HepG2 (cell line): ENCODE data around the gene CCDC3. TPM values are rescaled to one million over a fixed set of nuclear protein-coding genes. Genes with fewer than 3 reads are reported as not detected.

Source experiments
- ATAC-seq: fragments of 200-7000 bp; cut with Tn5 transposase; 3 replicates; pipeline ENCODE4 v1.9.1; 2020; ENCODE audit warnings: mild to moderate bottlenecking, moderate library complexity
- BruUV-seq: library from RNA; stranded (reverse); fragments of 400-500 nt; replicated peaks from 2 replicates; lab custom pipeline; 2021; lab: Mats Ljungman, UMichigan
- CTCF ChIA-PET: fragments of 300-600 bp; formaldehyde crosslinking; extraction: SDS; loops from one replicate; lab custom pipeline; 2021; ENCODE audit warnings: low total read pairs, inconsistent platforms, low intra/inter-chr PET ratio; lab: Yijun Ruan, JAX
- POLR2A ChIA-PET: fragments of 350-600 bp; sonication (Branson Sonifier 250); formaldehyde crosslinking; loops from one replicate; lab custom pipeline; 2020; ENCODE audit warnings: antibody characterized with exemption, inconsistent platforms; lab: Yijun Ruan, JAX
- DNase-seq: peaks from one replicate; pipeline ENCODE4 v3.0.0-alpha.2; 2015; ENCODE audit warnings: low spot score
- FAIRE-seq: peaks from 3 replicates; lab custom pipeline; 2011; peaks lifted over from hg19 to GRCh38; lab: Jason Lieb, UNC
- H2AFZ ChIP-seq: one replicate; pipeline ENCODE4 v1.6.1; 2011; ENCODE audit warnings: low read length, inconsistent platforms
- H3K27ac ChIP-seq: fragments of 300-600 bp; 3 replicates; pipeline ENCODE4 v1.8.0; 2011; ENCODE audit warnings: mixed run types, mild to moderate bottlenecking, mixed read lengths, low read length, inconsistent platforms; ENCODE audit not compliant: insufficient read depth; ENCODE audit errors: extremely low read length
- H3K27me3 ChIP-seq, 2 experiments: fragments of 200-600 bp in 1 of 2; 2 replicates in 1 of 2; 3 replicates in 1 of 2; pipeline versions ENCODE4 v1.6.0 to v1.8.0; 2011; ENCODE audit warnings: low read length in 2 of 2, mild to moderate bottlenecking in 2 of 2, moderate library complexity in 2 of 2, inconsistent platforms in 1 of 2; ENCODE audit not compliant: insufficient read depth in 2 of 2, control insufficient read depth in 1 of 2
- H3K36me3 ChIP-seq, 2 experiments: fragments of 200-600 bp in 1 of 2; replicated peaks in 1 of 2; 2 replicates in 1 of 2; 3 replicates in 1 of 2; pipeline versions ENCODE4 v1.5.1 to v1.8.0; 2011; ENCODE audit warnings: low read length in 2 of 2, inconsistent platforms in 1 of 2; ENCODE audit not compliant: insufficient read depth in 2 of 2, control insufficient read depth in 1 of 2
- H3K4me1 ChIP-seq: 2 replicates; pipeline ENCODE4 v1.5.1; 2012; ENCODE audit warnings: low read length, inconsistent platforms; ENCODE audit not compliant: insufficient read depth
- H3K4me2 ChIP-seq: 2 replicates; pipeline ENCODE4 v1.6.0; 2011; ENCODE audit warnings: low read depth, low read length, inconsistent platforms
- H3K4me3 ChIP-seq, 3 experiments: fragments of 200-600 bp in 1 of 3; sonication (generic), shearing (Covaris generic) in 1 of 3; replicated peaks in 1 of 3; 2 replicates each; pipeline ENCODE4 v1.5.1; 2011 to 2016; ENCODE audit warnings: low read length in 3 of 3, inconsistent platforms in 2 of 3, low read depth in 2 of 3, mild to moderate bottlenecking in 2 of 3, control low read depth in 1 of 3, mixed read lengths in 1 of 3; ENCODE audit not compliant: insufficient read depth in 1 of 3
- H3K79me2 ChIP-seq: one replicate; pipeline ENCODE4 v1.6.1; 2011; ENCODE audit warnings: low read length, inconsistent platforms; ENCODE audit not compliant: insufficient read depth
- H3K9ac ChIP-seq: 2 replicates; pipeline ENCODE4 v1.6.0; 2011; ENCODE audit warnings: mild to moderate bottlenecking, low read depth, low read length, inconsistent platforms; ENCODE audit not compliant: insufficient read depth
- H3K9me3 ChIP-seq: 2 replicates; pipeline ENCODE4 v1.5.1; 2012; ENCODE audit warnings: mild to moderate bottlenecking, low read length
- H4K20me1 ChIP-seq: 2 replicates; pipeline ENCODE4 v1.6.0; 2011; ENCODE audit warnings: inconsistent platforms, mild to moderate bottlenecking, low read length, moderate library complexity; ENCODE audit not compliant: insufficient read depth
- CBX1 ChIP-seq: IDR thresholded peaks from one replicate; pipeline ENCODE4 v1.6.1; 2016; ENCODE audit warnings: antibody characterized with exemption, low read depth
- CENPT ChIP-seq: sonication (generic); formaldehyde crosslinking; IDR thresholded peaks from 2 replicates; pipeline ENCODE4 v1.8.0; 2022; ENCODE audit warnings: low read depth, mild to moderate bottlenecking, moderate library complexity, missing genetic modification reagents
- FOSL2 ChIP-seq: sonication (generic); formaldehyde crosslinking; IDR thresholded peaks from 2 replicates; pipeline ENCODE4 v1.4.0; 2020; ENCODE audit warnings: missing genetic modification reagents
- GABPB1 ChIP-seq: IDR thresholded peaks from 2 replicates; pipeline ENCODE4 v1.6.1; 2016; ENCODE audit warnings: mild to moderate bottlenecking, missing genetic modification reagents, moderate library complexity, missing compliant biosample characterization
- HMGXB4 ChIP-seq, 2 experiments: sonication (generic) in 1 of 2; formaldehyde crosslinking in 1 of 2; IDR thresholded peaks; 2 replicates each; pipeline versions ENCODE4 v1.4.0 to v1.6.1; 2018 to 2020; ENCODE audit warnings: missing genetic modification reagents in 2 of 2, borderline replicate concordance in 1 of 2, low read depth in 1 of 2, mild to moderate bottlenecking in 1 of 2, missing biosample characterization in 1 of 2
- NFE2 ChIP-seq: sonication (generic); formaldehyde crosslinking; IDR thresholded peaks from 2 replicates; pipeline ENCODE4 v1.4.0; 2020; ENCODE audit warnings: missing genetic modification reagents
- SMC3 ChIP-seq: IDR thresholded peaks from 2 replicates; pipeline ENCODE4 v1.6.1; 2011; ENCODE audit warnings: low read length, improper control_type of control experiment
- UBTF ChIP-seq: sonication (generic); formaldehyde crosslinking; IDR thresholded peaks from 2 replicates; pipeline ENCODE4 v1.4.0; 2020; ENCODE audit warnings: mild to moderate bottlenecking, missing genetic modification reagents
- ZNF124 ChIP-seq: sonication (generic); formaldehyde crosslinking; IDR thresholded peaks from 2 replicates; pipeline ENCODE4 v1.4.0; 2020; ENCODE audit warnings: missing genetic modification reagents
- ZNF143 ChIP-seq: sonication (generic); formaldehyde crosslinking; IDR thresholded peaks from 2 replicates; pipeline ENCODE4 v1.4.0; 2020; ENCODE audit warnings: missing genetic modification reagents
- ZNF274 ChIP-seq: sonication (generic); formaldehyde crosslinking; IDR thresholded peaks from 2 replicates; pipeline ENCODE4 v1.5.1; 2020; ENCODE audit warnings: mild to moderate bottlenecking, missing genetic modification reagents
- ZNF296 ChIP-seq: sonication (generic); formaldehyde crosslinking; conservative IDR thresholded peaks from 2 replicates; pipeline ENCODE4 v1.5.0; 2020; ENCODE audit warnings: mild to moderate bottlenecking, missing genetic modification reagents
- ZNF354B ChIP-seq: sonication (generic); formaldehyde crosslinking; IDR thresholded peaks from 2 replicates; pipeline ENCODE4 v1.8.0; 2022; ENCODE audit warnings: mild to moderate bottlenecking, missing genetic modification reagents
- ZNF543 ChIP-seq: sonication (generic); formaldehyde crosslinking; IDR thresholded peaks from 2 replicates; pipeline ENCODE4 v1.4.0; 2020; ENCODE audit warnings: mild to moderate bottlenecking, missing genetic modification reagents
- ZNF609 ChIP-seq: sonication (generic); formaldehyde crosslinking; IDR thresholded peaks from 2 replicates; pipeline ENCODE4 v1.4.0; 2020; ENCODE audit warnings: mild to moderate bottlenecking, missing genetic modification reagents, borderline replicate concordance
- ZNF660 ChIP-seq: sonication (generic); formaldehyde crosslinking; IDR thresholded peaks from 2 replicates; pipeline ENCODE4 v1.5.1; 2020; ENCODE audit warnings: mild to moderate bottlenecking, low read depth, missing genetic modification reagents, borderline replicate concordance
- ZNF724P ChIP-seq: sonication (generic); formaldehyde crosslinking; IDR thresholded peaks from 2 replicates; pipeline ENCODE4 v1.8.0; 2022; ENCODE audit warnings: missing genetic modification reagents, borderline replicate concordance
- ZSCAN20 ChIP-seq: sonication (generic); formaldehyde crosslinking; IDR thresholded peaks from 2 replicates; pipeline ENCODE4 v1.4.0; 2020; ENCODE audit warnings: missing genetic modification reagents, mild to moderate bottlenecking, borderline replicate concordance
- WGBS: methylation state at CpG from one replicate; pipeline ENCODE4 v1.1.6; 2017; ENCODE audit warnings: low lambda C conversion rate; 5-methylcytosine and 5-hydroxymethylcytosine counted together
- in situ Hi-C: cut with HindIII; loops from 2 replicates; pipeline ENCODE4 v1.10.0; 2017; ENCODE audit warnings: low pct_unique_long_range_greater_than_20kb; ENCODE audit not compliant: extremely low pct_ligation_motif_present
- intact Hi-C: fragments of 100-400 bp; cut with micrococcal nuclease; formaldehyde crosslinking; loops from one replicate; pipeline ENCODE4 v1.10.0; 2022; ENCODE audit not compliant: unreplicated experiment
- polyA plus RNA-seq, 8 experiments: library from polyadenylated mRNA; depleted of rRNA in 3 of 8; stranded (reverse) in 7 of 8; unstranded in 1 of 8; fragments of >200 nt; fragmentation: Illumina TruSeq in 4 of 8; extraction: Trizol in 4 of 8; gene quantifications; 2 replicates each; pipeline versions ENCODE4 v1.2.1 to v1.2.3, GENCODE V29; 2011 to 2016; ENCODE audit warnings: low read depth in 4 of 8, missing spikeins in 1 of 8, mixed read lengths in 1 of 8; ENCODE audit not compliant: insufficient read depth in 1 of 8
- total RNA-seq, 5 experiments: library from RNA; depleted of rRNA; stranded (reverse); fragments of >200 nt; fragmentation: Illumina TruSeq; extraction: Trizol; gene quantifications; 2 replicates each; pipeline ENCODE4 v1.2.3, GENCODE V29; 2016; ENCODE audit warnings: low read depth in 1 of 5

CCDC3 gene
- total and polyA plus RNA-seq, 2 of the 13 experiments (the other 11 are each of a cell fraction or from before 2014, with no cell fraction given) = not detected

- H2AFZ ChIP-seq = no peak overlapping the region
- FAIRE-seq (no peak), DNase-seq (no peak), ATAC-seq (no peak)
- no peaks in the 10 kb centered on the region for H3K4me1 ChIP-seq
- no peak overlapping the region for H3K9ac ChIP-seq
- no peaks in the 10 kb centered on the region for H3K9me3 ChIP-seq
- no peak overlapping the region for H3K4me2 ChIP-seq
- ChIA-PET POLR2A (no interaction called here), CTCF (interaction anchor here (0.7 kb wide), 1 partner anchor 469 kb away, joined by 3 read pairs; no protein-coding TSS in a partner anchor)
- no peaks in the 10 kb centered on the region for H4K20me1 ChIP-seq
- no peak overlapping the region for H3K27ac ChIP-seq
- WGBS = 76% methylated on average over 5 of the region's 5 CpGs
- no TSS peak for BruUV-seq
- no peak overlapping the region for H3K4me3 ChIP-seq
- H3K79me2 ChIP-seq = no peaks in the 10 kb centered on the region
- intact Hi-C loops = no loop called here
- H3K27me3 ChIP-seq = peaks cover 0 to 4% of the 10 kb centered on the region in 2 experiments; a peak in 1 of 5 replicates
- no peaks in the 10 kb centered on the region for H3K36me3 ChIP-seq
- in situ Hi-C loops = no loop called here
- TF ChIP-seq ZNF724P (no peak), FOSL2 (CRISPR knock-in tag) (no peak), CENPT (CRISPR knock-in tag) (no peak), ZNF274 (no peak), NFE2 (CRISPR knock-in tag) (no peak), ZNF296 (CRISPR knock-in tag) (no peak), ZNF543 (no peak), ZNF609 (CRISPR knock-in tag) (no peak), UBTF (no peak), HMGXB4 (CRISPR knock-in tag; IDR thresholded peaks at IDR 0.05; ENCODE audit: borderline replicate concordance in 1 of 2, low read depth in 1 of 2) (no peak), ZNF660 (no peak), SMC3 (no peak), ZNF354B (CRISPR knock-in tag) (no peak), CBX1 (no peak), ZNF124 (CRISPR knock-in tag) (no peak), ZNF143 (CRISPR knock-in tag) (no peak), ZSCAN20 (no peak), GABPB1 (CRISPR knock-in tag) (no peak)
Observed at GRCh38 chr10:12969951-12970350, 31.6 kb downstream of the CCDC3 start.
